ENCODE results near the gene OR4X2. TPM values are rescaled to one million over a fixed set of nuclear protein-coding genes. Genes with fewer than 3 reads are reported as not detected.

Gene OR4X2
- total RNA-seq, 1 donor from 2014 or later = not detected

Other genes with a start within 250 kb of the OR4X2 start
- not detected in 2 replicates for gene OR4B1, start 28.3 kb upstream of the OR4X2 start, total RNA-seq
- gene OR4X1, start 18.8 kb downstream of the OR4X2 start, total RNA-seq = not detected in 2 replicates
- not detected in 2 replicates for gene OR4S1, start 61.1 kb downstream of the OR4X2 start, total RNA-seq
- not detected in 2 replicates for gene OR4C3, start 79.8 kb downstream of the OR4X2 start, total RNA-seq
- not detected in 2 replicates for gene OR4C5, start 121.4 kb downstream of the OR4X2 start, total RNA-seq
- gene OR4A47, start 243.7 kb downstream of the OR4X2 start, total RNA-seq = not detected in 2 replicates

All from activated CD4-positive, alpha-beta T cell treated with anti-CD3 and anti-CD28 coated beads, Interleukin-2, amount 10 ng/mL, durations not matched to agents 24 days and 14 days (primary cell).